Measurements from ENCODE around the gene ARHGEF6. TPM values are rescaled to one million over a fixed set of nuclear protein-coding genes. Genes with fewer than 3 reads are reported as not detected.

The ARHGEF6 gene
- polyA plus RNA-seq, 1 donor from 2014 or later: 1.8 TPM

DNA sequence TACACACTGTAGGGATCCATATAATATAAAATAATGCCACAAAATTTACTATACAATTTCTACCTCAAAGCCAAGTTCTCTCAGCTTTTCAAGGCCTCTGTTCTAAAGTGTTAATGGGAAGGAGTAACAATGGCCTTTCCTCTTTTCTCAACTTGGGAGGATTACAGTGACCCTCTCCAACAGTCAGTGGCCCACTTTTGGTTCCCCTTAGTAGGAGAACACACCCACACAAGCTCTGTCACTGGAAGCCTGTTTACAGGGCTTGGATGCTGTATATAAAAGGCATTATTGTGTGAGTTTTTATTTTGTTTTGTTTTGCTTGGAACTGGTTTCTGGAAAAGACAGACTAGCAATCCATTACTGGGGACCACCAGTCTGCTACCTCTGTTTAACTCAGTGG lies 1.8 kb downstream of the ARHGEF6 start:
- Histone ChIP-seq H4K20me1 (ENCODE audit: insufficient read depth) (no peaks in the 10 kb centered on the region), H3K27me3 (ENCODE audit: insufficient read depth, low read depth, low read length) (no peaks in the 10 kb centered on the region), H3K9me2 (ENCODE audit: insufficient read depth, low read length) (no peaks in the 10 kb centered on the region), H3K27ac (ENCODE audit: low read length) (no peak overlapping the region), H3F3A (ENCODE audit: insufficient read depth, low read length, poor library complexity, severe bottlenecking) (no peaks in the 10 kb centered on the region), H2AFZ (ENCODE audit: low read depth, low read length) (no peak overlapping the region), H3K9ac (ENCODE audit: low read length) (no peak overlapping the region), H3K9me3 (ENCODE audit: low read length) (no peaks in the 10 kb centered on the region), H3K4me3 (ENCODE audit: low read length) (no peak overlapping the region), H3K79me2 (replicated peaks; ENCODE audit: insufficient read depth, low read length) (no peaks in the 10 kb centered on the region), H3K36me3 (ENCODE audit: insufficient read depth, low read length) (no peaks in the 10 kb centered on the region), H3K4me2 (ENCODE audit: low read length) (no peak overlapping the region)
- TF ChIP-seq POLR2AphosphoS5 (IDR thresholded peaks at IDR 0.05) (no peak), MXI1 (conservative IDR thresholded peaks at IDR 0.05; ENCODE audit: poor library complexity, severe bottlenecking) (no peak), RAD21 (conservative IDR thresholded peaks at IDR 0.05) (no peak), SMC3 (conservative IDR thresholded peaks at IDR 0.05; ENCODE audit: poor library complexity) (no peak), EZH2 (IDR thresholded peaks at IDR 0.05; ENCODE audit: borderline replicate concordance, insufficient read depth, low read length, poor library complexity, severe bottlenecking) (no peak), CTCF (IDR thresholded peaks at IDR 0.05; ENCODE audit: poor library complexity, severe bottlenecking) (no peak), EP300 (conservative IDR thresholded peaks at IDR 0.05; ENCODE audit: poor library complexity, severe bottlenecking) (no peak), TAF1 (IDR thresholded peaks at IDR 0.05; ENCODE audit: low read depth) (no peak)
- TF ChIP-seq, protein P1, sequence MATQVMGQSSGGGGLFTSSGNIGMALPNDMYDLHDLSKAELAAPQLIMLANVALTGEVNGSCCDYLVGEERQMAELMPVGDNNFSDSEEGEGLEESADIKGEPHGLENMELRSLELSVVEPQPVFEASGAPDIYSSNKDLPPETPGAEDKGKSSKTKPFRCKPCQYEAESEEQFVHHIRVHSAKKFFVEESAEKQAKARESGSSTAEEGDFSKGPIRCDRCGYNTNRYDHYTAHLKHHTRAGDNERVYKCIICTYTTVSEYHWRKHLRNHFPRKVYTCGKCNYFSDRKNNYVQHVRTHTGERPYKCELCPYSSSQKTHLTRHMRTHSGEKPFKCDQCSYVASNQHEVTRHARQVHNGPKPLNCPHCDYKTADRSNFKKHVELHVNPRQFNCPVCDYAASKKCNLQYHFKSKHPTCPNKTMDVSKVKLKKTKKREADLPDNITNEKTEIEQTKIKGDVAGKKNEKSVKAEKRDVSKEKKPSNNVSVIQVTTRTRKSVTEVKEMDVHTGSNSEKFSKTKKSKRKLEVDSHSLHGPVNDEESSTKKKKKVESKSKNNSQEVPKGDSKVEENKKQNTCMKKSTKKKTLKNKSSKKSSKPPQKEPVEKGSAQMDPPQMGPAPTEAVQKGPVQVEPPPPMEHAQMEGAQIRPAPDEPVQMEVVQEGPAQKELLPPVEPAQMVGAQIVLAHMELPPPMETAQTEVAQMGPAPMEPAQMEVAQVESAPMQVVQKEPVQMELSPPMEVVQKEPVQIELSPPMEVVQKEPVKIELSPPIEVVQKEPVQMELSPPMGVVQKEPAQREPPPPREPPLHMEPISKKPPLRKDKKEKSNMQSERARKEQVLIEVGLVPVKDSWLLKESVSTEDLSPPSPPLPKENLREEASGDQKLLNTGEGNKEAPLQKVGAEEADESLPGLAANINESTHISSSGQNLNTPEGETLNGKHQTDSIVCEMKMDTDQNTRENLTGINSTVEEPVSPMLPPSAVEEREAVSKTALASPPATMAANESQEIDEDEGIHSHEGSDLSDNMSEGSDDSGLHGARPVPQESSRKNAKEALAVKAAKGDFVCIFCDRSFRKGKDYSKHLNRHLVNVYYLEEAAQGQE (IDR thresholded peaks at IDR 0.05; ENCODE audit: borderline replicate concordance): no peak

DNA sequence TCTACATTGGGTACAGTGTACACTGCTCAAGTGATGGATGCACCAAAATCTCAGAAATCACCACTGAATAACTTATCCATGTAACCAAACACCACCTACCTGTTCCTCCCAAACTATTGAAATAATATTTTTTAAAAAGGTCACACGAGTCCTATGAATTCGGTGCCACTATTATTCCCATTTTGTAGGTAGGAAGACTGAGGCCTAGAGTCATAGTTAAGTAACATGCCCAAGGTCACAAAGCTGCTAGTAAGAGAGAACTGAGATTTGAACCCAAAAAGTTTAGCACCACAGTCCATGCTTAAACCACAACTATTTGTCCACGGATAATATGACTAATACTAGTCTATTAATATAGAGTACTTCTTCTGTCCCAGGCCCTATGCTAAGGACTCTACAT lies 2.7 kb downstream of the ARHGEF6 start:
- Histone ChIP-seq H3K27ac (ENCODE audit: low read length) (no peak overlapping the region), H3K9me2 (ENCODE audit: insufficient read depth, low read length) (no peaks in the 10 kb centered on the region), H3K27me3 (ENCODE audit: insufficient read depth, low read depth, low read length) (no peaks in the 10 kb centered on the region), H3K36me3 (ENCODE audit: insufficient read depth, low read length) (no peaks in the 10 kb centered on the region), H2AFZ (ENCODE audit: low read depth, low read length) (no peak overlapping the region), H3K4me2 (ENCODE audit: low read length) (no peak overlapping the region), H3K9ac (ENCODE audit: low read length) (no peak overlapping the region), H4K20me1 (ENCODE audit: insufficient read depth) (no peaks in the 10 kb centered on the region), H3K79me2 (replicated peaks; ENCODE audit: insufficient read depth, low read length) (no peaks in the 10 kb centered on the region), H3K4me3 (ENCODE audit: low read length) (no peak overlapping the region), H3F3A (ENCODE audit: insufficient read depth, low read length, poor library complexity, severe bottlenecking) (no peaks in the 10 kb centered on the region), H3K9me3 (ENCODE audit: low read length) (no peaks in the 10 kb centered on the region)
- TF ChIP-seq TAF1 (IDR thresholded peaks at IDR 0.05; ENCODE audit: low read depth) (no peak), POLR2AphosphoS5 (IDR thresholded peaks at IDR 0.05) (no peak), EP300 (conservative IDR thresholded peaks at IDR 0.05; ENCODE audit: poor library complexity, severe bottlenecking) (no peak), EZH2 (IDR thresholded peaks at IDR 0.05; ENCODE audit: borderline replicate concordance, insufficient read depth, low read length, poor library complexity, severe bottlenecking) (no peak), RAD21 (conservative IDR thresholded peaks at IDR 0.05) (no peak), SMC3 (conservative IDR thresholded peaks at IDR 0.05; ENCODE audit: poor library complexity) (no peak), MXI1 (conservative IDR thresholded peaks at IDR 0.05; ENCODE audit: poor library complexity, severe bottlenecking) (no peak), CTCF (IDR thresholded peaks at IDR 0.05; ENCODE audit: poor library complexity, severe bottlenecking) (no peak)
- TF ChIP-seq, protein P1 (IDR thresholded peaks at IDR 0.05; ENCODE audit: borderline replicate concordance): no peak
